ENCODE results near the gene BRPF3. TPM values are rescaled to one million over a fixed set of nuclear protein-coding genes. Genes with fewer than 3 reads are reported as not detected.
A peak's percentile ranks its signal among the peaks of the same experiment; 100 is the strongest.

Gene BRPF3
- polyA plus RNA-seq, 4 donors, result 12.7 to 59.0 (median 19.6) TPM

DNA sequence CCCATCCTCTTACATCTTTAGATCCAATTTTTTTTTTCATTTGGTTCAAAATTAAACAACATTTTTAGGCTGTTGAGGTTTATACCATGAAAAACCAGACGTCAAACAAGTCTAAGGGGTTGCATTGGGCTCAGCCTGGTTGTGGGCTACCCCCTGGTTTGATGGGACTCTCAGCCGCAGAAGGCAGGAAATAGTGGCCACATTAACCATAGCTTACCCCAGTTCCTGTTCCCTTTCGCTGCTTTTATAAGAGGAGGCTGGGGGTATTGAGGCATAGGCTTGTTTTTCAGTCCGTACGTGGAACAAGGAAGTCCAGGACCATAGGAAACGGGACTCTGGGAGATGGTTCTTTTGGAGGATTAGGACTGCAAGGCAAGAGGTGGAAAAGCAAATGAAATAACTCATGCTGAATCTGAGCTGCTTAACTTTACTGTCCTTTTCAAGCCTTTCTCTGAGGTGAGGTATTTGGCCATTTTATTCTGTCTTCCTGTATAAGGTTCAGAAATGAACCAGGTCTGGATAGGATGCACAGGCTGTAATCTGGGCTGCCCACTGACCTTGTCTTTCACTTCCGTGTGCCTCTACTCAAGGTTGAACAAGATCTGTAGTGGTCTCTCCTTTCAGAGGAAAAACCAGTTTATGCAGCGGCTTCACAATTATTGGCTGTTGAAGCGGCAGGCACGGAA lies 7.7 kb downstream of the BRPF3 start:
- 77 to 88% (median 78%) methylated on average over 10 of the region's 10 CpGs for WGBS, 3 donors
- no peaks in the 10 kb centered on the region for H3K27me3 ChIP-seq (ENCODE audit: control insufficient read depth in 3 of 3, insufficient read depth in 3 of 3, low read length in 3 of 3)
- H3K36me3 ChIP-seq (ENCODE audit: control insufficient read depth in 3 of 3, insufficient read depth in 2 of 3, low read depth in 1 of 3, low read length in 3 of 3), result peaks cover 8 to 64% (median 16%) of the 10 kb centered on the region in 3 donors
- no peaks in the 10 kb centered on the region for H3K9me3 ChIP-seq (ENCODE audit: control insufficient read depth in 2 of 2, insufficient read depth in 1 of 2, low read depth in 1 of 2, low read length in 1 of 2)
- peaks cover 3 to 6% (median 3%) of the 10 kb centered on the region in 3 donors for H3K4me1 ChIP-seq (ENCODE audit: control insufficient read depth in 3 of 3, insufficient read depth in 2 of 3, low read depth in 1 of 3, low read length in 2 of 3)
- peak in 1 of 2 donors; percentile 51 for DNase-seq
- no peak overlapping the region for H3K27ac ChIP-seq (ENCODE audit: low read depth in 1 of 3, low read length in 2 of 3)
- FAIRE-seq, result no peak
- H3K4me3 ChIP-seq (ENCODE audit: low read depth in 1 of 3, low read length in 3 of 3), result no peak overlapping the region

GRCh38 chr6:36207155-36207554 lies 10.6 kb downstream of the BRPF3 start:
- FAIRE-seq, result no peak
- H3K27me3 ChIP-seq (ENCODE audit: control insufficient read depth in 3 of 3, insufficient read depth in 3 of 3, low read length in 3 of 3), result no peaks in the 10 kb centered on the region
- WGBS, 3 donors, result 68 to 86% (median 73%) methylated on average over 8 of the region's 8 CpGs
- no peak overlapping the region for H3K4me3 ChIP-seq (ENCODE audit: low read depth in 1 of 3, low read length in 3 of 3)
- peaks cover 3 to 20% (median 7%) of the 10 kb centered on the region in 3 donors for H3K4me1 ChIP-seq (ENCODE audit: control insufficient read depth in 3 of 3, insufficient read depth in 2 of 3, low read depth in 1 of 3, low read length in 2 of 3)
- DNase-seq, result peak in 1 of 2 donors; percentile 28
- no peaks in the 10 kb centered on the region for H3K9me3 ChIP-seq (ENCODE audit: control insufficient read depth in 2 of 2, insufficient read depth in 1 of 2, low read depth in 1 of 2, low read length in 1 of 2)
- H3K27ac ChIP-seq (ENCODE audit: low read depth in 1 of 3, low read length in 2 of 3), result no peak overlapping the region
- H3K36me3 ChIP-seq (ENCODE audit: control insufficient read depth in 3 of 3, insufficient read depth in 2 of 3, low read depth in 1 of 3, low read length in 3 of 3), result peaks cover 7 to 67% (median 20%) of the 10 kb centered on the region in 3 donors

DNA sequence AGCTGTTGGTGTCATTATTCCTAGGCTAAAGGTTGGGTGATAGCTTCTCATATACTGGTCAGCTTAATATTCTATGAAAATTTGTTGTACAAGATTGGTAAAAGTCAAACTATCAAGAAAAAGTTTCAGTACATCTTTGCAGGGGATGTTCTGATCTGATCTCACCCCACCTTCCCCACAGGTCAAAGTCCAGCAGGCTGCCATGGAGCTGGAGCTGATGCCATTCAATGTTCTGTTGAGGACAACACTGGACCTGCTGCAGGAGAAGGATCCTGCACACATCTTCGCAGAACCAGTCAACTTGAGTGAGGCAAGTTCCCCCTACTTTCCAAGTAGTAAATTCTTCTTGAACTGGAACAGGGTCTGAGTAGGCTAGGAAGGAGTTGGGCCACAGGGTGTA lies 13.1 kb downstream of the BRPF3 start:
- peaks cover 13 to 67% (median 33%) of the 10 kb centered on the region in 3 donors for H3K36me3 ChIP-seq (ENCODE audit: control insufficient read depth in 3 of 3, insufficient read depth in 2 of 3, low read depth in 1 of 3, low read length in 3 of 3)
- FAIRE-seq (no peak), DNase-seq (peak in 1 of 2 donors; percentile 51)
- H3K9me3 ChIP-seq (ENCODE audit: control insufficient read depth in 2 of 2, insufficient read depth in 1 of 2, low read depth in 1 of 2, low read length in 1 of 2), result no peaks in the 10 kb centered on the region
- peak overlapping the region in 2 of 3 donors; percentile 75 to 77 for H3K27ac ChIP-seq (ENCODE audit: low read depth in 1 of 3, low read length in 2 of 3)
- H3K4me1 ChIP-seq (ENCODE audit: control insufficient read depth in 3 of 3, insufficient read depth in 2 of 3, low read depth in 1 of 3, low read length in 2 of 3), result peaks cover 0 to 20% (median 7%) of the 10 kb centered on the region in 3 donors
- WGBS, 3 donors, result 88 to 95% (median 89%) methylated on average over 1 of the region's 1 CpG
- no peak overlapping the region for H3K4me3 ChIP-seq (ENCODE audit: low read depth in 1 of 3, low read length in 3 of 3)
- H3K27me3 ChIP-seq (ENCODE audit: control insufficient read depth in 3 of 3, insufficient read depth in 3 of 3, low read length in 3 of 3), result no peaks in the 10 kb centered on the region

DNA sequence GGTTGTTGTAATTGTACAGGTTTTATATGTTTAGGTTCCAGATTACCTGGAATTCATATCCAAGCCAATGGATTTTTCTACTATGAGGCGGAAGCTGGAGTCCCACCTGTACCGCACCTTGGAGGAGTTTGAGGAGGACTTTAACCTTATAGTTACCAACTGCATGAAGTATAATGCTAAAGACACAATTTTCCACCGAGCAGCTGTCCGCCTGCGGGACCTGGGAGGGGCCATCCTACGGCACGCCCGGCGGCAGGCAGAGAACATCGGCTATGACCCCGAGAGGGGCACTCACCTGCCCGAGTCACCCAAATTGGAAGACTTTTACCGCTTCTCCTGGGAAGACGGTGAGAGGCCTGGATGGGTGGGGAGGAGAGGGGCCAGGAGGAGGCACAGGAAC lies 13.6 kb downstream of the BRPF3 start:
- Histone ChIP-seq H3K36me3 (ENCODE audit: control insufficient read depth in 3 of 3, insufficient read depth in 2 of 3, low read depth in 1 of 3, low read length in 3 of 3) (peaks cover 13 to 70% (median 33%) of the 10 kb centered on the region in 3 donors), H3K27ac (ENCODE audit: low read depth in 1 of 3, low read length in 2 of 3) (peak overlapping the region in 2 of 3 donors; percentile 75 to 77), H3K4me3 (ENCODE audit: low read depth in 1 of 3, low read length in 3 of 3) (no peak overlapping the region), H3K27me3 (ENCODE audit: control insufficient read depth in 3 of 3, insufficient read depth in 3 of 3, low read length in 3 of 3) (no peaks in the 10 kb centered on the region), H3K9me3 (ENCODE audit: control insufficient read depth in 2 of 2, insufficient read depth in 1 of 2, low read depth in 1 of 2, low read length in 1 of 2) (no peaks in the 10 kb centered on the region), H3K4me1 (ENCODE audit: control insufficient read depth in 3 of 3, insufficient read depth in 2 of 3, low read depth in 1 of 3, low read length in 2 of 3) (peaks cover 0 to 20% (median 7%) of the 10 kb centered on the region in 3 donors)
- WGBS, 3 donors, result 17 to 72% (median 56%) methylated on average over 14 of the region's 14 CpGs
- DNase-seq (peak; percentile 64 to 73), FAIRE-seq (no peak)

DNA sequence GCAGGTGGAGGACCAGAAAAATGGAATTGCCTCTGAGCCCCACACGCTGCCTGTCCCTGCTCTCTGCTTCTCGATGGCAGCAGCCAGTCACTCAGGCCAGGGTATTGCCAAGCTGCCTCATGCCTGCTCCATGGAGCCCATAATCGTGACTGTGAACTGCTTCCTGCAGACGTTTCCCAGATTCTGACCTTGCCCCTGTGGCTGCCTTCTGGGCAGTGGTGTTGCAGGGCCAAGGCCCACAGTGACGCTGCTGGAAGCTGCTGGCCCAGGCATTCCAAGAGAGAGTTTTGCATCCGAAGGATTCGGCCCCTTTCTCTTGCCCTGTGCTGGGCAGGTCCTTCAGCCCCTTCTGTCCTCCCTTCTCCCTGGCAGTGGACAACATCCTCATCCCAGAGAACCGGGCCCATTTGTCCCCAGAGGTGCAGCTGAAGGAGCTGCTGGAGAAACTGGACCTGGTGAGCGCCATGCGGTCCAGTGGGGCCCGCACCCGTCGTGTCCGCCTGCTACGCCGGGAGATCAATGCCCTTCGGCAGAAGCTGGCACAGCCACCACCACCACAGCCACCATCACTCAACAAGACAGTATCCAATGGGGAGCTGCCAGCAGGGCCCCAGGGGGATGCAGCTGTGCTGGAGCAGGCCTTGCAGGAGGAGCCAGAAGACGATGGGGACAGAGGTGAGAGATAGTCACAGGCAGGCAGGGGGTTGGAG lies 14.5 kb downstream of the BRPF3 start:
- Histone ChIP-seq H3K27me3 (ENCODE audit: control insufficient read depth in 3 of 3, insufficient read depth in 3 of 3, low read length in 3 of 3) (no peaks in the 10 kb centered on the region), H3K27ac (ENCODE audit: low read depth in 1 of 3, low read length in 2 of 3) (peak overlapping the region in 2 of 3 donors; percentile 75 to 77), H3K4me1 (ENCODE audit: control insufficient read depth in 3 of 3, insufficient read depth in 2 of 3, low read depth in 1 of 3, low read length in 2 of 3) (peaks cover 0 to 20% (median 7%) of the 10 kb centered on the region in 3 donors), H3K36me3 (ENCODE audit: control insufficient read depth in 3 of 3, insufficient read depth in 2 of 3, low read depth in 1 of 3, low read length in 3 of 3) (peaks cover 13 to 75% (median 29%) of the 10 kb centered on the region in 3 donors), H3K9me3 (ENCODE audit: control insufficient read depth in 2 of 2, insufficient read depth in 1 of 2, low read depth in 1 of 2, low read length in 1 of 2) (no peaks in the 10 kb centered on the region), H3K4me3 (ENCODE audit: low read depth in 1 of 3, low read length in 3 of 3) (no peak overlapping the region)
- FAIRE-seq (no peak), DNase-seq (no peak)
- 83 to 88% (median 84%) methylated on average over 18 of the region's 18 CpGs for WGBS, 3 donors

- no peaks in the 10 kb centered on the region for H3K9me3 ChIP-seq (ENCODE audit: control insufficient read depth in 2 of 2, insufficient read depth in 1 of 2, low read depth in 1 of 2, low read length in 1 of 2)
- H3K27me3 ChIP-seq (ENCODE audit: control insufficient read depth in 3 of 3, insufficient read depth in 3 of 3, low read length in 3 of 3), result no peaks in the 10 kb centered on the region
- H3K27ac ChIP-seq (ENCODE audit: low read depth in 1 of 3, low read length in 2 of 3), result peak overlapping the region in 1 of 3 donors; percentile 38
- FAIRE-seq, result no peak
- peaks cover 8 to 67% (median 27%) of the 10 kb centered on the region in 3 donors for H3K36me3 ChIP-seq (ENCODE audit: control insufficient read depth in 3 of 3, insufficient read depth in 2 of 3, low read depth in 1 of 3, low read length in 3 of 3)
- peak in 1 of 2 donors; percentile 47 for DNase-seq
- no peak overlapping the region for H3K4me3 ChIP-seq (ENCODE audit: low read depth in 1 of 3, low read length in 3 of 3)
- 48 to 70% (median 53%) methylated on average over 2 of the region's 2 CpGs for WGBS, 3 donors
- H3K4me1 ChIP-seq (ENCODE audit: control insufficient read depth in 3 of 3, insufficient read depth in 2 of 3, low read depth in 1 of 3, low read length in 2 of 3), result peaks cover 0 to 44% (median 3%) of the 10 kb centered on the region in 3 donors
These were observed 20.0 kb downstream of the BRPF3 start for GRCh38 chr6:36216559-36216958.

- H3K27me3 ChIP-seq (ENCODE audit: control insufficient read depth in 3 of 3, insufficient read depth in 3 of 3, low read length in 3 of 3), result no peaks in the 10 kb centered on the region
- peaks cover 10 to 67% (median 26%) of the 10 kb centered on the region in 3 donors for H3K36me3 ChIP-seq (ENCODE audit: control insufficient read depth in 3 of 3, insufficient read depth in 2 of 3, low read depth in 1 of 3, low read length in 3 of 3)
- 66 to 81% (median 74%) methylated on average over 3 of the region's 3 CpGs for WGBS, 3 donors
- H3K9me3 ChIP-seq (ENCODE audit: control insufficient read depth in 2 of 2, insufficient read depth in 1 of 2, low read depth in 1 of 2, low read length in 1 of 2), result no peaks in the 10 kb centered on the region
- FAIRE-seq, result no peak
- no peak overlapping the region for H3K4me3 ChIP-seq (ENCODE audit: low read depth in 1 of 3, low read length in 3 of 3)
- peak overlapping the region in 1 of 3 donors; percentile 38 for H3K27ac ChIP-seq (ENCODE audit: low read depth in 1 of 3, low read length in 2 of 3)
- H3K4me1 ChIP-seq (ENCODE audit: control insufficient read depth in 3 of 3, insufficient read depth in 2 of 3, low read depth in 1 of 3, low read length in 2 of 3), result peaks cover 0 to 50% (median 3%) of the 10 kb centered on the region in 3 donors
- DNase-seq, result no peak
These were observed 20.6 kb downstream of the BRPF3 start for GRCh38 chr6:36217188-36217587.

DNA sequence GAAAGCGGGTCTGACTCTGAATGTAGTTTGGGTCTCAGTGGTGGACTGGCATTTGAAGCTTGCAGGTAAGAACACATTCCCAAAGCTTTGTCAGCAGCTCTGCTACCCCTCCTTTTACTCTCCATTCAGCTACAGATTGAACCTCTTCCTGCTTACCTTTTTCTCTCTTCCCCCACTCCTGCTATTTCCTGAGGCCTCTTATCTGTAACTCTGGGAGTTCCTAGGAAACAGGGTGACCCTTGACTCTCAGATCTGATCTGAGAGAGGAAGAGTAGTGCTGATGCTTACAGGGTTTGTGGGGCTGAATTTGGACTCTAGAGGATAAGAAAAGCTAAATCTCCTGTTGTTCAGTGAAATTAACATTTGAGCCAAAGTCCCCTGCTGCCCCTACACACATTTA lies 21.4 kb downstream of the BRPF3 start:
- peak overlapping the region in 1 of 3 donors; percentile 38 for H3K27ac ChIP-seq (ENCODE audit: low read depth in 1 of 3, low read length in 2 of 3)
- FAIRE-seq (no peak), DNase-seq (peak; percentile 57 to 71)
- no peaks in the 10 kb centered on the region for H3K9me3 ChIP-seq (ENCODE audit: control insufficient read depth in 2 of 2, insufficient read depth in 1 of 2, low read depth in 1 of 2, low read length in 1 of 2)
- H3K27me3 ChIP-seq (ENCODE audit: control insufficient read depth in 3 of 3, insufficient read depth in 3 of 3, low read length in 3 of 3), result no peaks in the 10 kb centered on the region
- H3K4me1 ChIP-seq (ENCODE audit: control insufficient read depth in 3 of 3, insufficient read depth in 2 of 3, low read depth in 1 of 3, low read length in 2 of 3), result peaks cover 0 to 56% (median 3%) of the 10 kb centered on the region in 3 donors
- WGBS, 3 donors, result 82 to 90% (median 88%) methylated on average over 1 of the region's 1 CpG
- peaks cover 11 to 67% (median 24%) of the 10 kb centered on the region in 3 donors for H3K36me3 ChIP-seq (ENCODE audit: control insufficient read depth in 3 of 3, insufficient read depth in 2 of 3, low read depth in 1 of 3, low read length in 3 of 3)
- no peak overlapping the region for H3K4me3 ChIP-seq (ENCODE audit: low read depth in 1 of 3, low read length in 3 of 3)
